K562 (cell line): Measurements from ENCODE around the gene RACGAP1. TPM values are rescaled to one million over a fixed set of nuclear protein-coding genes. Genes with fewer than 3 reads are reported as not detected.

ENCODE experiments used
- ATAC-seq: fragments of 200-7000 bp; cut with Tn5 transposase; 3 replicates; pipeline ENCODE4 v1.9.1; 2020; ENCODE audit warnings: moderate library complexity
- BruUV-seq: library from RNA; stranded (reverse); fragments of 400-500 nt; replicated peaks from 2 replicates; lab custom pipeline; 2021; lab: Mats Ljungman, UMichigan
- CTCF ChIA-PET: fragments of 300-600 bp; formaldehyde crosslinking; extraction: SDS; loops from one replicate; lab custom pipeline; 2021; ENCODE audit warnings: low intra/inter-chr PET ratio; lab: Yijun Ruan, JAX
- POLR2A ChIA-PET: fragments of 300-600, 350-650 bp; sonication (Branson Sonifier 250); formaldehyde crosslinking; extraction: SDS; loops from one replicate; lab custom pipeline; 2021; ENCODE audit warnings: antibody characterized with exemption, inconsistent platforms; lab: Yijun Ruan, JAX
- DNase-seq, 4 experiments: peaks; one replicate each; pipeline versions ENCODE4 v3.0.0 to v3.0.0-alpha.2; 2011 to 2018; ENCODE audit warnings: low spot score in 3 of 4, mixed read lengths in 3 of 4; ENCODE audit errors: extremely low read depth in 1 of 4
- FAIRE-seq: peaks from 2 replicates; lab custom pipeline; 2011; peaks lifted over from hg19 to GRCh38; lab: Jason Lieb, UNC
- H2AFZ ChIP-seq: 2 replicates; pipeline ENCODE4 v1.6.0; 2011; ENCODE audit warnings: low read depth, low read length, control low read depth, inconsistent platforms
- H3K27ac ChIP-seq: fragments of 200-600 bp; 3 replicates; pipeline ENCODE4 v1.8.0; 2011; ENCODE audit warnings: low read depth, mild to moderate bottlenecking, control low read depth, inconsistent platforms, low read length, moderate library complexity, mixed read lengths; ENCODE audit errors: extremely low read depth
- H3K27me3 ChIP-seq, 2 experiments: fragments of 300-600 bp in 1 of 2; 2 replicates in 1 of 2; 3 replicates in 1 of 2; pipeline versions ENCODE4 v1.6.0 to v1.8.0; 2011; ENCODE audit warnings: inconsistent platforms in 2 of 2, low read length in 2 of 2, mild to moderate bottlenecking in 1 of 2, mixed read lengths in 1 of 2, moderate library complexity in 1 of 2; ENCODE audit not compliant: control insufficient read depth in 2 of 2, insufficient read depth in 2 of 2
- H3K36me3 ChIP-seq: fragments of 300-600 bp; 3 replicates; pipeline ENCODE4 v1.8.0; 2011; ENCODE audit warnings: mild to moderate bottlenecking, low read length, inconsistent platforms; ENCODE audit not compliant: control insufficient read depth, insufficient read depth
- H3K4me1 ChIP-seq, 2 experiments: fragments of 200-600 bp in 1 of 2; replicated peaks in 1 of 2; 2 replicates in 1 of 2; 3 replicates in 1 of 2; pipeline versions ENCODE4 v1.5.1 to v1.8.0; 2011; ENCODE audit warnings: inconsistent platforms in 2 of 2, low read length in 2 of 2, mild to moderate bottlenecking in 1 of 2, mixed read lengths in 1 of 2, moderate library complexity in 1 of 2; ENCODE audit not compliant: control insufficient read depth in 2 of 2, insufficient read depth in 2 of 2
- H3K4me2 ChIP-seq: 2 replicates; pipeline ENCODE4 v1.6.1; 2011; ENCODE audit warnings: low read length, control low read depth, inconsistent platforms, mixed read lengths; ENCODE audit not compliant: insufficient read depth
- H3K4me3 ChIP-seq: fragments of 200-600 bp; sonication (generic), shearing (Covaris generic); 2 replicates; pipeline ENCODE4 v1.5.1; 2016; ENCODE audit warnings: control low read depth, inconsistent platforms
- H3K79me2 ChIP-seq: fragments of 200-600 bp; 3 replicates; pipeline ENCODE4 v1.8.0; 2011; ENCODE audit warnings: low read length, inconsistent platforms; ENCODE audit not compliant: control insufficient read depth, insufficient read depth
- H3K9ac ChIP-seq, 2 experiments: 2 replicates each; pipeline versions ENCODE4 v1.6.0 to v1.6.1; 2011; ENCODE audit warnings: low read depth in 2 of 2, low read length in 2 of 2, control low read depth in 1 of 2, inconsistent platforms in 1 of 2, mild to moderate bottlenecking in 1 of 2, mixed read lengths in 1 of 2; ENCODE audit not compliant: insufficient read depth in 1 of 2
- H3K9me1 ChIP-seq: one replicate; pipeline ENCODE4 v1.6.0; 2011; ENCODE audit warnings: inconsistent platforms, mild to moderate bottlenecking, low read length, moderate library complexity; ENCODE audit not compliant: control insufficient read depth, insufficient read depth
- H3K9me3 ChIP-seq: replicated peaks from 2 replicates; pipeline ENCODE4 v1.5.1; 2011; ENCODE audit warnings: low read depth, low read length, inconsistent platforms; ENCODE audit not compliant: control insufficient read depth, insufficient read depth
- H4K20me1 ChIP-seq: replicated peaks from 2 replicates; pipeline ENCODE4 v1.6.1; 2011; ENCODE audit warnings: low read length, inconsistent platforms, mixed read lengths; ENCODE audit not compliant: control insufficient read depth, insufficient read depth
- DPF2 ChIP-seq: fragments of 450-650 bp; IDR thresholded peaks from 2 replicates; pipeline ENCODE4 v1.6.1; 2016
- GATA2 ChIP-seq: sonication (generic); formaldehyde crosslinking; IDR thresholded peaks from 2 replicates; pipeline ENCODE4 v1.4.0; 2020; ENCODE audit warnings: mild to moderate bottlenecking, missing genetic modification reagents
- ID3 ChIP-seq, 2 experiments: fragments of 250-450 bp in 1 of 2; fragments of 450-650 bp in 1 of 2; sonication (Bioruptor Pico) in 1 of 2; IDR thresholded peaks; 2 replicates each; pipeline versions ENCODE4 v1.6.1 to v1.8.0; 2016 to 2021; ENCODE audit warnings: mild to moderate bottlenecking in 2 of 2, moderate library complexity in 2 of 2, missing compliant biosample characterization in 1 of 2, missing genetic modification characterization in 1 of 2
- SIN3B ChIP-seq: fragments of 450-650 bp; IDR thresholded peaks from 2 replicates; pipeline ENCODE4 v1.6.1; 2017; ENCODE audit warnings: low read depth, mild to moderate bottlenecking, moderate library complexity
- TAL1 ChIP-seq: fragments of 450-650 bp; IDR thresholded peaks from 2 replicates; pipeline ENCODE4 v1.6.1; 2016; ENCODE audit warnings: mild to moderate bottlenecking
- XRCC5 ChIP-seq: fragments of 200-400 bp; formaldehyde crosslinking; IDR thresholded peaks from 2 replicates; pipeline ENCODE4 v1.6.1; 2017; ENCODE audit warnings: low read depth, mild to moderate bottlenecking, low read length
- ZC3H8 ChIP-seq: fragments of 450-650 bp; IDR thresholded peaks from 2 replicates; pipeline ENCODE4 v1.6.1; 2017
- WGBS: fragments of 100-300 bp; shearing (Covaris generic); methylation state at CpG from one replicate; pipeline ENCODE4 v1.1.6; 2016; ENCODE audit warnings: low coverage, mixed read lengths; ENCODE audit not compliant: insufficient coverage; ENCODE audit errors: missing lambda C conversion rate; 5-methylcytosine and 5-hydroxymethylcytosine counted together
- in situ Hi-C: fragments of 300-500 bp; cut with MboI; formaldehyde crosslinking; loops from 4 replicates; pipeline ENCODE4 v1.15.0; 2018; ENCODE audit warnings: inconsistent platforms, mixed read lengths
- intact Hi-C: fragments of 100-400 bp; cut with micrococcal nuclease; formaldehyde crosslinking; loops from 2 replicates; pipeline ENCODE4 v1.14.2; 2022
- polyA plus RNA-seq, 8 experiments: library from polyadenylated mRNA; depleted of rRNA in 4 of 8; stranded (reverse) in 5 of 8; unstranded in 3 of 8; fragments of >200 nt; fragmentation: Nextera tagmentation in 2 of 8; fragmentation: Illumina TruSeq in 1 of 8; extraction: Ambion mirVana in 2 of 8; extraction: Trizol in 1 of 8; gene quantifications; 2 replicates each; pipeline versions ENCODE4 v1.2.1 to v1.2.3, GENCODE V29; 2011 to 2014; ENCODE audit warnings: inconsistent platforms in 1 of 8, missing spikeins in 1 of 8
- total RNA-seq, 7 experiments: library from RNA; depleted of rRNA in 6 of 7; stranded (reverse); fragments of >200 nt in 6 of 7; fragmentation: Illumina TruSeq in 2 of 7; extraction: Trizol in 2 of 7; gene quantifications; 2 replicates each; pipeline versions ENCODE4 v1.2.1 to v1.2.3, GENCODE V29; 2011 to 2021; ENCODE audit warnings: low replicate concordance in 1 of 7
- TF ChIP-seq, protein P1 (sequence below), 2 experiments: fragments of 450-650 bp in 1 of 2; sonication (generic) in 1 of 2; formaldehyde crosslinking in 1 of 2; IDR thresholded peaks in 1 of 2; conservative IDR thresholded peaks in 1 of 2; 2 replicates each; pipeline versions ENCODE4 v1.6.1 to v1.8.1; 2016 to 2023; ENCODE audit warnings: mild to moderate bottlenecking in 2 of 2, moderate library complexity in 2 of 2, inconsistent platforms in 1 of 2, missing genetic modification reagents in 1 of 2
- TF ChIP-seq, protein P2 (sequence below): IDR thresholded peaks from 3 replicates; pipeline ENCODE4 v1.6.1; 2011; ENCODE audit warnings: borderline replicate concordance, mild to moderate bottlenecking, moderate library complexity; ENCODE audit not compliant: insufficient read length; ENCODE audit errors: extremely low read depth

RACGAP1 gene
- total and polyA plus RNA-seq, 9 of the 15 experiments (the other 6 are each of a cell fraction or from before 2014, with no cell fraction given) = 56.4 to 92.9 (median 71.8) TPM

- no peak for FAIRE-seq
- Histone ChIP-seq H3K36me3 (no peaks in the 10 kb centered on the region), H3K9me1 (no peaks in the 10 kb centered on the region), H2AFZ (no peak overlapping the region), H3K27me3 (no peaks in the 10 kb centered on the region), H3K4me3 (no peak overlapping the region), H3K4me1 (peaks cover 1 to 7% of the 10 kb centered on the region in 2 experiments; a peak in 3 of 5 replicates), H3K4me2 (no peak overlapping the region), H4K20me1 (no peaks in the 10 kb centered on the region), H3K9ac (no peak overlapping the region), H3K27ac (no peak overlapping the region), H3K9me3 (no peaks in the 10 kb centered on the region), H3K79me2 (no peaks in the 10 kb centered on the region)
- no TSS peak for BruUV-seq
- ChIA-PET CTCF (no interaction called here), POLR2A (interaction anchor here (1.0 to 1.3 kb wide), 3 partner anchors 10 to 23 kb away, joined by 3 read pairs; no protein-coding TSS in a partner anchor)
- no peak for TF ChIP-seq DPF2
- 89% methylated on average over 1 of the region's 1 CpG for WGBS
- intact Hi-C loops (no loop called here), in situ Hi-C loops (no loop called here)
- no peak for DNase-seq
- ATAC-seq = no peak
These were observed 85.6 kb downstream of the RACGAP1 start for GRCh38 chr12:49939707-49940106.

DNA sequence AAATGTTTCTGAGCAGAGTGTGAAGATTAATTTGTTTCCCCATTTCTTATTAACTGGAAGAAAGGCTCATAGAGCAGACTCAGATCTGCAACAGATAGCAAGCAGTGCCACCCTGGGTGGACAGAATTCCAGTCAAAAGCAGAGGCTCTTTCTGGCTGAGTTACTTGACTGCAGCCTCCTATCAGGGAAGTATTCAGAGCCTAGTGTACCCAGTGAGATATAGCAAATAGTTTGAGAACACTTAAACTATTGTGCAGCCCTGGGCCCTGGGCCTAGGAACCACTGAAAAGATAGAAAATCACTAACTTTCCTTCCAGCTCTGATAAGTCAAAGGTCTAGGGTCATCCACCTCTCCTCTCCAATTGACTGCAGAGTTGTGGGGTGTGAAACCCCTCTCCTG is 86.0 kb downstream of the RACGAP1 start:
- in situ Hi-C loops (no loop called here), intact Hi-C loops (no loop called here)
- no peaks in the 10 kb centered on the region for H3K27me3 ChIP-seq
- H3K36me3 ChIP-seq = no peaks in the 10 kb centered on the region
- no TSS peak for BruUV-seq
- no peak overlapping the region for H3K4me3 ChIP-seq
- no peak overlapping the region for H3K9ac ChIP-seq
- ChIA-PET CTCF (no interaction called here), POLR2A (interaction anchor here (1.0 to 1.3 kb wide), 3 partner anchors 10 to 24 kb away, joined by 3 read pairs; no protein-coding TSS in a partner anchor)
- H3K9me1 ChIP-seq = no peaks in the 10 kb centered on the region
- H4K20me1 ChIP-seq = no peaks in the 10 kb centered on the region
- no peaks in the 10 kb centered on the region for H3K79me2 ChIP-seq
- H2AFZ ChIP-seq = no peak overlapping the region
- no peaks in the 10 kb centered on the region for H3K9me3 ChIP-seq
- FAIRE-seq (no peak), ATAC-seq (no peak), DNase-seq (no peak)
- H3K4me2 ChIP-seq = no peak overlapping the region
- no peak overlapping the region for H3K27ac ChIP-seq
- peaks cover 0 to 7% of the 10 kb centered on the region in 2 experiments; a peak in 2 of 5 replicates for H3K4me1 ChIP-seq
- no peak for TF ChIP-seq GATA2 (CRISPR knock-in tag)
- no peak for TF ChIP-seq XRCC5
- TF ChIP-seq TAL1 = no peak
- no peak for TF ChIP-seq SIN3B
- TF ChIP-seq ID3 (CRISPR knock-in tag; IDR thresholded peaks at IDR 0.05) = no peak
- no peak for TF ChIP-seq ID3 (tag; IDR thresholded peaks at IDR 0.05)
- TF ChIP-seq, protein P1, sequence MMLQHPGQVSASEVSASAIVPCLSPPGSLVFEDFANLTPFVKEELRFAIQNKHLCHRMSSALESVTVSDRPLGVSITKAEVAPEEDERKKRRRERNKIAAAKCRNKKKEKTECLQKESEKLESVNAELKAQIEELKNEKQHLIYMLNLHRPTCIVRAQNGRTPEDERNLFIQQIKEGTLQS (IDR thresholded peaks at IDR 0.05) = no peak
- TF ChIP-seq, protein P1 (CRISPR knock-in tag; conservative IDR thresholded peaks at IDR 0.05) = no peak
- no peak for TF ChIP-seq ZC3H8
- TF ChIP-seq, protein P2, sequence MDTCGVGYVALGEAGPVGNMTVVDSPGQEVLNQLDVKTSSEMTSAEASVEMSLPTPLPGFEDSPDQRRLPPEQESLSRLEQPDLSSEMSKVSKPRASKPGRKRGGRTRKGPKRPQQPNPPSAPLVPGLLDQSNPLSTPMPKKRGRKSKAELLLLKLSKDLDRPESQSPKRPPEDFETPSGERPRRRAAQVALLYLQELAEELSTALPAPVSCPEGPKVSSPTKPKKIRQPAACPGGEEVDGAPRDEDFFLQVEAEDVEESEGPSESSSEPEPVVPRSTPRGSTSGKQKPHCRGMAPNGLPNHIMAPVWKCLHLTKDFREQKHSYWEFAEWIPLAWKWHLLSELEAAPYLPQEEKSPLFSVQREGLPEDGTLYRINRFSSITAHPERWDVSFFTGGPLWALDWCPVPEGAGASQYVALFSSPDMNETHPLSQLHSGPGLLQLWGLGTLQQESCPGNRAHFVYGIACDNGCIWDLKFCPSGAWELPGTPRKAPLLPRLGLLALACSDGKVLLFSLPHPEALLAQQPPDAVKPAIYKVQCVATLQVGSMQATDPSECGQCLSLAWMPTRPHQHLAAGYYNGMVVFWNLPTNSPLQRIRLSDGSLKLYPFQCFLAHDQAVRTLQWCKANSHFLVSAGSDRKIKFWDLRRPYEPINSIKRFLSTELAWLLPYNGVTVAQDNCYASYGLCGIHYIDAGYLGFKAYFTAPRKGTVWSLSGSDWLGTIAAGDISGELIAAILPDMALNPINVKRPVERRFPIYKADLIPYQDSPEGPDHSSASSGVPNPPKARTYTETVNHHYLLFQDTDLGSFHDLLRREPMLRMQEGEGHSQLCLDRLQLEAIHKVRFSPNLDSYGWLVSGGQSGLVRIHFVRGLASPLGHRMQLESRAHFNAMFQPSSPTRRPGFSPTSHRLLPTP = no peak
